ENCODE measurements around the gene PDE11A. TPM values are rescaled to one million over a fixed set of nuclear protein-coding genes. Genes with fewer than 3 reads are reported as not detected.
"Not testable (repeated sequence)": the region's sequence is repeated elsewhere in the genome, so short reads cannot be mapped to it uniquely, and the experiment has no call there.

Gene PDE11A
- total RNA-seq, 1 experiment from 2014 or later: 1.4 TPM

- Mint-ChIP-seq H3K4me1 (ENCODE audit: low read depth, unreplicated experiment) (no peaks in the 10 kb centered on the region), H3K4me3 (ENCODE audit: low read depth, unreplicated experiment) (no peak overlapping the region), H3K36me3 (ENCODE audit: insufficient read depth, unreplicated experiment) (no peaks in the 10 kb centered on the region), H3K27me3 (ENCODE audit: unreplicated experiment) (no peaks in the 10 kb centered on the region), H3K27ac (ENCODE audit: unreplicated experiment) (no peak overlapping the region), H3K9me3 (ENCODE audit: low read depth, unreplicated experiment) (peaks cover under 1% of the 10 kb centered on the region)
- no TSS peak for BruUV-seq (replicated peaks)
- TF ChIP-seq, protein P1, sequence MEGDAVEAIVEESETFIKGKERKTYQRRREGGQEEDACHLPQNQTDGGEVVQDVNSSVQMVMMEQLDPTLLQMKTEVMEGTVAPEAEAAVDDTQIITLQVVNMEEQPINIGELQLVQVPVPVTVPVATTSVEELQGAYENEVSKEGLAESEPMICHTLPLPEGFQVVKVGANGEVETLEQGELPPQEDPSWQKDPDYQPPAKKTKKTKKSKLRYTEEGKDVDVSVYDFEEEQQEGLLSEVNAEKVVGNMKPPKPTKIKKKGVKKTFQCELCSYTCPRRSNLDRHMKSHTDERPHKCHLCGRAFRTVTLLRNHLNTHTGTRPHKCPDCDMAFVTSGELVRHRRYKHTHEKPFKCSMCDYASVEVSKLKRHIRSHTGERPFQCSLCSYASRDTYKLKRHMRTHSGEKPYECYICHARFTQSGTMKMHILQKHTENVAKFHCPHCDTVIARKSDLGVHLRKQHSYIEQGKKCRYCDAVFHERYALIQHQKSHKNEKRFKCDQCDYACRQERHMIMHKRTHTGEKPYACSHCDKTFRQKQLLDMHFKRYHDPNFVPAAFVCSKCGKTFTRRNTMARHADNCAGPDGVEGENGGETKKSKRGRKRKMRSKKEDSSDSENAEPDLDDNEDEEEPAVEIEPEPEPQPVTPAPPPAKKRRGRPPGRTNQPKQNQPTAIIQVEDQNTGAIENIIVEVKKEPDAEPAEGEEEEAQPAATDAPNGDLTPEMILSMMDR (IDR thresholded peaks at IDR 0.05; ENCODE audit: unreplicated experiment): no peak
- CTCF ChIA-PET: interaction anchor here (0.6 to 1.2 kb wide), 8 partner anchors 15 to 383 kb away, joined by 3 to 8 read pairs (median 4); no protein-coding TSS in a partner anchor
- intact Hi-C loops (cut with micrococcal nuclease; ENCODE audit: unreplicated experiment): no loop called here
- DNase-seq: peak; percentile 22
These were observed 273.0 kb downstream of the PDE11A start for GRCh38 chr2:177799531-177799930.

DNA sequence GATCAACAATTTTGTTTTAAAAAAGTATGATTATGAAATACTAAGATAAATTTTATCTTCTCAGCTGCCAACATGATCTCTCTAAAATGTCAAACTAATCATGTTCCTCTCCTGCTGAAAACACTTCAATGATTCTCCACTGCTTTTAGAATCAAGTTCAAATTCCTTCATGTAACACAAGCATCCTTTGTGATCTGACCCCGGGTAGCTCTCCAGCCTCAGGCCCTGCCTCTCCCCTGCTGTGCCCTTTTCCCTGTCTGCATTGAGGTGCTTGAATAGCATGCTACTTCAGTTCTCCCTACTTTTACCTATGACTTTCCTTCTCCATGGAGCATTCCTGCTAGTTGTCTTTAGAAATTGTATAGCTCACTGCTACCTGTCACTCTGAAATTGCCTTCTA is 274.8 kb downstream of the PDE11A start:
- TF ChIP-seq, protein P1 (IDR thresholded peaks at IDR 0.05; ENCODE audit: unreplicated experiment): no peak
- Mint-ChIP-seq H3K4me1 (ENCODE audit: low read depth, unreplicated experiment) (no peaks in the 10 kb centered on the region), H3K36me3 (ENCODE audit: insufficient read depth, unreplicated experiment) (no peaks in the 10 kb centered on the region), H3K27ac (ENCODE audit: unreplicated experiment) (no peak overlapping the region), H3K4me3 (ENCODE audit: low read depth, unreplicated experiment) (no peak overlapping the region), H3K27me3 (ENCODE audit: unreplicated experiment) (no peaks in the 10 kb centered on the region), H3K9me3 (ENCODE audit: low read depth, unreplicated experiment) (no peaks in the 10 kb centered on the region)
- no peak for DNase-seq
- no TSS peak for BruUV-seq (replicated peaks)
- intact Hi-C loops (cut with micrococcal nuclease; ENCODE audit: unreplicated experiment): no loop called here
- CTCF ChIA-PET: no interaction called here

DNA sequence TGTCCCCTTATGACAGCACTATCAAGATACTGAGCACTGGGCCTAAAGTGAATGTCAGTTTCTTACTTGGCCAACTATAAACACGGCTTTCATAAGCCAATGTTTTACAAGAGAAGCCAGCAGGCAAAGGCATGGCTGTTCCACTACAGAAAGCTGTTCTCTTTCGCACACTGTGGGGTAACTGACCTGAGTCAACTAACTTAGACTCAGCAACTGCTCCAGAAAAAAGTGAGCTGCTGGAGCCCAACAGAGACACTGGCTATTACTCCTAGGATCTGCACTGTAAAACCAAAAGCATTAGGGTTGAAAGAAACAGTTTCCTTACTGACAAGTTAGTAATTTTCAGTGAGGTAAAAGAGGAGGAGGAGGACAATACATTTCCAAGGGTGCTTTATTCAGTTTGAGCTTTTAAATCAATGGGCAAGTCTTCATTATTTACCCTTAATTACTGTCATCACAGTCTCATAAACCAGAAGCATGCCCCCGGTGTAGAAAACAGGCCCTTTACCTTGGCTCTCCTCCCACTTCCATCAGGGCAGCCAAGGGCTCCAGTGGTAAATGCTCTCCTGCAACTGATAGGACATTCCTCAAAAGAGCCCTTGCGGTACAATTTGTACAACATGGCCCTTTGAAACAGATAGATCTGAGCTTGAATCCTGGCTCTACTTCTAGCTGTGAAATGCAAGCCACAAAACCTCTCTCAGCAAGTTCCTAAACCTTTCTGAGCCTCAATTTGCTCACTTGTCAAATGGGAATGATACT is 275.7 kb downstream of the PDE11A start:
- no TSS peak for BruUV-seq (replicated peaks)
- no peaks in the 10 kb centered on the region for H3K4me1 Mint-ChIP-seq (ENCODE audit: low read depth, unreplicated experiment)
- H3K9me3 Mint-ChIP-seq (ENCODE audit: low read depth, unreplicated experiment): no peaks in the 10 kb centered on the region
- no peak for DNase-seq
- H3K27me3 Mint-ChIP-seq (ENCODE audit: unreplicated experiment): no peaks in the 10 kb centered on the region
- no peaks in the 10 kb centered on the region for H3K36me3 Mint-ChIP-seq (ENCODE audit: insufficient read depth, unreplicated experiment)
- TF ChIP-seq, protein P1 (IDR thresholded peaks at IDR 0.05; ENCODE audit: unreplicated experiment): no peak
- no peak overlapping the region for H3K4me3 Mint-ChIP-seq (ENCODE audit: low read depth, unreplicated experiment)
- CTCF ChIA-PET: no interaction called here
- no peak overlapping the region for H3K27ac Mint-ChIP-seq (ENCODE audit: unreplicated experiment)
- intact Hi-C loops (cut with micrococcal nuclease; ENCODE audit: unreplicated experiment): no loop called here

- Mint-ChIP-seq H3K27ac (ENCODE audit: unreplicated experiment) (no peak overlapping the region), H3K4me3 (ENCODE audit: low read depth, unreplicated experiment) (no peak overlapping the region), H3K4me1 (ENCODE audit: low read depth, unreplicated experiment) (no peaks in the 10 kb centered on the region), H3K9me3 (ENCODE audit: low read depth, unreplicated experiment) (no peaks in the 10 kb centered on the region), H3K36me3 (ENCODE audit: insufficient read depth, unreplicated experiment) (no peaks in the 10 kb centered on the region), H3K27me3 (ENCODE audit: unreplicated experiment) (no peaks in the 10 kb centered on the region)
- intact Hi-C loops (cut with micrococcal nuclease; ENCODE audit: unreplicated experiment): no loop called here
- CTCF ChIA-PET: no interaction called here
- no TSS peak for BruUV-seq (replicated peaks)
- TF ChIP-seq, protein P1 (IDR thresholded peaks at IDR 0.05; ENCODE audit: unreplicated experiment): no peak
- DNase-seq: no peak
These were observed 276.6 kb downstream of the PDE11A start for GRCh38 chr2:177796011-177796410.

DNA sequence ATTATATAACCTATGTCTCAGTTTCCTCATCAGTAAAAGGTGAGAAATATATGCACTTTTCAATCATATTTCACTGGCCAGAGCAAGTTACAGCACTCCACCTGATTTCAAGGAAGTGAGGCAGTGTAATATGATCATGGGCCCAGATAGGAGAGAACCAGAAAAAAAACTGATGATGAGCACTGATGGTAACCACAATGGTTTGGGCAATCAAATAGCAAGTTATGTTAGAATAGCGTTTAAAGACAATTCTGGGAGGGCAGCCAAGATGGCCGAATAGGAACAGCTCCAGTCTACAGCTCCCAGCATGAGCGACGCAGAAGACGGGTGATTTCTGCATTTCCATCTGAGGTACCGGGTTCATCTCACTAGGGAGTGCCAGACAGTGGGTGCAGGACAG is 287.4 kb downstream of the PDE11A start:
- H3K4me3 Mint-ChIP-seq (ENCODE audit: low read depth, unreplicated experiment); H3K9me3 Mint-ChIP-seq (ENCODE audit: low read depth, unreplicated experiment); intact Hi-C loops (cut with micrococcal nuclease; ENCODE audit: unreplicated experiment); H3K27ac Mint-ChIP-seq (ENCODE audit: unreplicated experiment); BruUV-seq (replicated peaks); H3K27me3 Mint-ChIP-seq (ENCODE audit: unreplicated experiment); DNase-seq; H3K36me3 Mint-ChIP-seq (ENCODE audit: insufficient read depth, unreplicated experiment): not testable (repeated sequence)
- H3K4me1 Mint-ChIP-seq (ENCODE audit: low read depth, unreplicated experiment): peaks cover 34% of the 10 kb centered on the region
- CTCF ChIA-PET: interaction anchor here (0.9 kb wide), 1 partner anchor 14 kb away, joined by 5 read pairs; no protein-coding TSS in a partner anchor

Measured in Calu3 (cell line).